Stimulated activated CD4-positive, alpha-beta T cell treated with anti-CD3 and anti-CD28 coated beads, Interleukin-15, amount 100 ng/mL, for 24 hours (primary cell): ENCODE data around the gene AHNAK2.

ENCODE experiments used
- DNase-seq: peaks from one replicate; pipeline ENCODE4 v3.0.0-alpha.2; 2020

The AHNAK2 gene

DNA sequence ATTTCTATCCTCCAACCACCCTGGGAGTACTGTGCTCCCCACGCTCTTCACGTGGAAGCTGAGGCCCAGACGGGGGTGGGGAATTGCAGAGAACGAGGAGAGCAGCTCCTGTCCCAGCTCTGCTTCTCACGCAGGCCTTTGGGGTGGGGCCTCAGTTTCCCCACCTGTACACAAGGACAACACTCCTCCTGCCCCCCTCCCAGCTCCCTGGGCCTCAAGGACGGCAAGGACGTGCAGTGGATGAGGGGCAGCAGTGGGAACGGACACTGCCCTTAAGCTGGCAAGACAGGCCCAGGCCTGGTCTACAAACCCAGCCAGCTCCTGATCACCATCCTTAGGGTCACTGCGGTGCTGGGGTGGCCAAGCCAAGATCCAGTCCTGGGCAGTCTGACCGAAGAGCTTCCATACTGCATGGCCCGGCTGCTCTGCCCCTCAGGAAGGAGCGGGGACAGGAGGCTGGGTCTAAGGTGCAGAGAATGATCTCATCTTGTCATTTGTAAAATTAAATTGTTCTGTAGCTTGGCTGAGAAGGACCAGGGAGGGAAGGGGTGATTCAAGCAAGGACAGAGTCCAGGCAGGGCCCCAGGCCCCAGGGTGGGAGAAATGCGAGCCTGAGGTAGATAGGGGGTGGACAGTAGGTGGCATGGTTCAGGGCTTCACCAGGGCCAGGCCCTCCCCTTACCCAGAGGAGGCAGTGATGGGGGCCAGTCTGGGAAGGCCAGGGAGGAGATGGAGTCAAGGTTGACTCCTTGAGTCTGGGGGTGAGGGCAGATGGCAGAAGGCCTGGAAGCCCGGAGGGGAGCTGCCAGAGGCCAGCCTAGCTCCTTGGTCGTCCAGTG, 6.1 kb upstream of the AHNAK2 start:
- DNase-seq = no peak

DNA sequence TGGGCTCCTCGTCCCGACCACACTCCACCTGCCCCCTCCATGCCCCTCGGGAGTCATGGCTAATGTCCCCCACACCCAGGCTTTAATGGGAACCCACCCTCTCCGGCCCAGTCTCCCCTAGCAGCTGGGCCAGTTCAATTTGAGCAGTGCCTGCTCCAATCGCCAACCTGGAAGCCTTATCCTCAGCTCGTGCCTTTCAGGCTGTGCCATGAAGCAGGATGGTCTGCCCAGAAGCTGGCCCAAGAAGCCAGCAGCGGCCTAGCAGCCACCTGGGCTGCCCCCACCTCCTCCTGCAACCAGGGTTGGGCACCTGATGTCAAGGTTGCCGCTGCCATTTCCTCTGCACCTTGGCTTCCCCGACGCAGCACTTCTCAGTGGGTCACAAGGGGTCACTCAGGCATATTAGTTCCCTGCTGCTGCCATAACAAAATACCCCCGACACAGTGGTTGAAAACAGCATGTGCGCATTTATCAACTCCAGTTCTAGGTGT, 5.1 kb upstream of the AHNAK2 start:
- no peak for DNase-seq

DNA sequence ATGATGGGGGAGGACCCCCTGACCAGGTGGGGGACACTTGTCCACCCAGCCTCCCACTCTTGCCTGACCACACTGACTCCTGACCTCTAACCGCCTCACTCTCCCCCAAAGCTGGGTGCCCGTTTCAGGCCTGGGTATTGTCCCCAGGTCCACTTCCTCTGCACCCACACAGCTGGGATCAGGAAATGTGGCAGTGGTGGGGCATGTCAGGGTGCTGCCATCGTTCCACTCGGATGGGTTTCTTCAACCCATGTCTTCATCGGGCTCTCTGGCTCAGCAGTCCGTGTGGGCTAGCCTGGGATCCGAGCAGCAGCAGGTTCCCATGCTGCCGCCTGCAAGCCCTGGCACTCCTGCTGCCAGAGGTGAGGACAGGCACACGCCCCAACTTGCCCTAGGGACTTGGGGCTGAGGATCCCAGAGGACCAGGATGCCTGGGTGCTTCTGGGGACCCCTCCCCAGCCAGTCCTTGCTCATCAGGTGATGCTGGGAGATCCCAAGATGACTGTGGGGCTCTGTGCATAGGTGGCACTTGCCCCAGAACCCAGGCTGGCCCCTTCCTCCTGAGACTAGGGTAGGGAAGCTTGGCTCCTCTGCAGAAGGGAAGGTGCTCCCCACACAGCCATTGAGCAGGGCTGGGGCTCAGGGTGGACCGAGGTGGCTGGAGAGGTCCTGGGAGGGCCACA, 4.5 kb upstream of the AHNAK2 start:
- DNase-seq = no peak

DNA sequence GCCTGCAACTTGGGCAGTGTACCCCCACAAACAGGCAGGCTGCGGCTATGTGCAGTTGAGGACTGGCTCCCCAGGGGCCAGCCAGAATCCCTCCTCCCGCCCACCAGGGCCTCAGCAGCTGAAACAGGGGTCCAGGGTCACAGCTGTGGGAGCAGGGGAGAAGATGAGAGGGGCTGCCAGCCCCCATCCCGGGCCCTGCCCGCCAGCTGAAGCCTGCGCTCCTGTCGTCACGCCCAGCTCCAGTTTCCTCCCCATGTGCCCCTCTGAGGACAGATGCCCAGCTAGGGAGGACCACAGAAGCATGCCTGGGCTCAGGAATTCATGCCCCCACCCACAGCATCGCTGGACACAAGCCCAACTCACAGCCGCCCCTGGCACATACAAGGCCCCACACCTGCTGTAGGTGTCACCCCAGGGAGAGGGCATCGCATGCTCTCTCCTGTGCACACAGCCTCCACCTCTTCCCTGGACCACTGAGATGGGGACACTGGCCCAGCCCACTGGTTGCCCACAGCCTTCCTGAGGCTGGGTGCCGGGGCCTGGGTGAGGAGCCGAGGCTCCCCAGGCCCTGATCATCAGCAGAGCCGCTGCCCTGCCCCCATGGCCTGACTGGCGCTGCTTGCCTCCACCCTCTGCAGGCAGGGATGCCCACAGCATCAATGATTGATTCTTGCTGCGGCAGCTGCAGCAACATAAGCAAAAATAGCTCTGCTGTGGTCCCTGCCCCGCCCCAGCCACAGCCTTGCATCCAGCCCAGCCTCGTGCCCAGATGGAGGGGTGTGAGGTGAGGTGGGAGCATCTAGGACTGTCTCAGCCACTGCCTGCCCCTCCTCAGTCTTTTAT, 3.7 kb upstream of the AHNAK2 start:
- DNase-seq = no peak

DNA sequence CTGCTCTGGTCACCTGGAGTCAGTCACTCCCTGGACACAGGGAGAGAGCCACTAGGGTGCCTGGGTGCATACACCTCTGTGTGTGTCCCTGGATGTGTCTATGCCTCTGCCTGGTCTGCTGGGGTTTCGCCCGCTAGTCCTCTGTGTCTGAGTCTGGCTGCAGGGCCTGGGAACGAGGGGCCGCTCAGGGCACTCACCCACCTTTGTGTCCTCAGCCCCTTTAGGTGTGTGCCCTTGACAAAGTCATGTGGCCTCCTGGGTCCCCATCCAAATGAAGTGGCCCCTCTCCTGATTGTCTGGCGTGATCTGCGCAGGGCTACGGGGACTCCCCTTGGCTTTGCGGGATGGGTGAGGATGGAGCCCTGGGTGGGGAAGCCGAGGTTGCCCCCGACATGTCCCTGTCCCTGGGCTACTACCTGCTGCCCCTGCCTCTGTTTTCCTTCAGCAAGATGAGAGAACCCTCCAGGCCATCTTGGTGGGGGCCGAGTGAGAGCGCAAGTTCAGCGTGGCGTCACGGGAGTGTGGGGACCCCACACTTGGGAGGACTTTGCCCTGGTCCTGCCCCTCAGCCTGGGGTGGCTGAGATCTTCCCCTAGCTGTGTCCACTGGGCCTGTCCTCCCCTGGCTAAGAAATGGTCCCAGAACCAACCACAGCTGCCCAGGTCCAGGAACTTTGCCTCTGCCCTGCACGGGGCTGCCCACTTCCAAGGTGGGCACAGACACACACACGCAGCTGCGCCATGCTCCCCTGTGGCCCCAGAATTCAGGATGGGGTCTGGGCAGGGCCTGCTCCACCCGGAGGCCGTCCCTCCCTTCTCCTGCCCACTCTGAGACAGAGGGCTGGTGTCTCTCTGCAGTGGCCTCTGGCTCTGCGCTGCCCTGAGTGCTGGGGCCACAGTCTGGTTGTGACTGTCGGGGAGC, 2.7 kb upstream of the AHNAK2 start:
- DNase-seq = no peak

DNA sequence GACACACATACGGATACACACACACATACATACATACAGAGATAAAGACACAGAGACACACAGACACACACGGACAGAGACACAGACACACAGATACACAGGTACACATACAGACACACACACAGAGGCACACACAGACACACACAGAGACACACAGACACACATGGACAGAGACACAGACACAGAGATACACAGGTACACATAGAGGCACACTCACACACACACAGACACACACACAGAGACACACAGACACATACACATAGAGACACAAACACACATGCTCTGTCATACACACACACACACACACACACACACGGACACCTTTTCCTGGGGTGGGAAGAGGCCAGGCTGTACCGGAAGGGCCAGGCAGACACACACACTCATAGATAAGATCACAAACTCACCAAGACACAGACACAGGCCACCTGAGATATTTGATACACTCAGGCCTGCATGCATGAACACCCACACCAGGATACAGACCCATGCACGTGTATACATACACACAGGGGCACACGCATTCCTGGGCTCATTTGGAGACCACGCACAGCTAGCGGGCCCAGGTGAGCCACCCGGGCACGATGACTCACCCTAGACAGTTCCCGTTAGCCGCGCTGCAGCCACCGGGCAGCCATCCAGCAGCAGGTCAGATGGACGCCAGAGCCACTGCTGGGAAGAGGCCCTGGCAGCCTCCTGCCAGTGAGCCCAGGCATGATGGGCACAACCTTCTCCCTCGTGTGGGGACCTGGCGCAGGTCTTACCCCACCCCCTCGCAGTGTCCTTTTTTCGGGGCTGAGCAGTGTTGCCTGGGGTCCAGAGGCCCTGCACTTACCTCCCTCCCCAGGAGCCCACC, 1.8 kb upstream of the AHNAK2 start:
- DNase-seq = no peak

DNA sequence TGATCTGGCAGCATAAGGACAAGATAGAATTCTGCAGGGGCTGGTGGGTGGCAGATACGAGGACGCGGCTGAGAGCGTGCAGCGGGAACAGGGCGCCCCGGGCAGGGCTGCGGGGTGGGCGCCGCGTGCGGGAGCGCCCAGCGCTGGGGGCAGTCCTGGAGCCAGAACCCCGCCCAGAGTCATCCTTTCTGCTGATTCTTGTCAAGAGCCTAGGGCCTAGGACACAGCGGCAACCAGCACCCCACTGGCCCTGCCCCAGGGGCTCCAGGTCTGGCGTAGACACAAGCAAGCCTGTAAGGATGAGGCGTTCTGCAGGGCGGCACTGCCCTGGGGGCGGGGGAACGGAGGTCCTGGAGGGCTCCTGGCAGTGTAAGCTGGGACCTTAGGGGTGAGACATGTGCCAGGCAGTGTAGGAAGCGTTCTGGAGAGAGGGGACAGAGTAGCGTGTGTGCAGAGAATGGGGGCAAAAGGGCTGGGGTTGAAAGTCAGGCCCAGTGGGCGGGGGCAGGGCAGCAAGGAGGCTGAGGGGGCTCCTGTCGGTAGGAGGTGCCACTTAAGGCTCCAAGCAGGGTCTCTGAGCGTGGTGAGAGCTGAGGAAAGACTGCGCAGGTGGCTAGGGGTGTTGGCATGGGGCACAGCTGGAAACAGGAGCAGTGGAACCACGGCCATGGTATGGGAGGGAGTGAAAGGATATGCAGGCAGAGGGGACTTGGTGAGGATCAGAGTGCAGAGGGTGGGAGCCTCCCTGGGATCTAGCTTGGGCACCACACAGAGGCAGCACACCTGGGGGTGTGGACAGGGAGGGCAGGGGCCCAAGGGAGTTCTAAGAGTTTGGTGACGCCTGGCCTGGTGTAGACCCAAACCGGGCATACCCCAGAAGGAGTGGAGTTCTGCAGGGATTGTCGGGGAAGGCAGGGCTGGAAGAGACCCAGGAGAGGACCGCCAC, 845 bp upstream of the AHNAK2 start:
- no peak for DNase-seq

DNA sequence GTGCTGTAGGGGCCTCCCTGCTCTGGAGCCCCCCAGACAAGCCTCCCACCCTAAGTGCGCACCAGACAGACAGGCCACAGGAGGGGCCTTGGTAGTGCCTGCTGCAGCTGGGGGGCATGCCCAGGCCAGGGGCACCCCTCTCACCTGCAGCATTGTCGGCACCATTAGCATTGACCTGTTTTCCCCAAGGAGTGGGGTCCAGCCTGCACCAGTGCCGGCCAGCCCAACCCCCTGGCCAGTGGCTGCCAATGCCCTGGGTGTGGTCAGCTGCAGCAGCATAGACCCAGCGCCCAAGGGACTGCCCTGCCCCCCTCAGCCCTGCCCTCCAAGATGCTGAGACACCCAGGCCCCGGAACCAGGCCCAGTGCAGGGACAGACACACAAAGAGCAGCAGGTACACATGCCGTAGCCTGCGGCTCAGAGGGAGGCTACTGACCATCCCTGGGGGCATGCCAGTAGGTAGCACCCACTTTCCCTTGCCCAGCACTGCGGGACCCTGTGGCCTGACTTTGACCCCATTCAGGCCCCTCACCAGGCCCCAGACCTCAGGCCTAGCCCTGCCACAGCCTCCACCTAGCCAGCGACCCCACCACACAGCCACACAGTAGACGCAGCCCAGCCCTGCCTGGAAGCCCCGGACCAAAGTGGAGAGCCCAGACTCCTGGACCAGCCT, 1.0 kb downstream of the AHNAK2 start:
- no peak for DNase-seq

DNA sequence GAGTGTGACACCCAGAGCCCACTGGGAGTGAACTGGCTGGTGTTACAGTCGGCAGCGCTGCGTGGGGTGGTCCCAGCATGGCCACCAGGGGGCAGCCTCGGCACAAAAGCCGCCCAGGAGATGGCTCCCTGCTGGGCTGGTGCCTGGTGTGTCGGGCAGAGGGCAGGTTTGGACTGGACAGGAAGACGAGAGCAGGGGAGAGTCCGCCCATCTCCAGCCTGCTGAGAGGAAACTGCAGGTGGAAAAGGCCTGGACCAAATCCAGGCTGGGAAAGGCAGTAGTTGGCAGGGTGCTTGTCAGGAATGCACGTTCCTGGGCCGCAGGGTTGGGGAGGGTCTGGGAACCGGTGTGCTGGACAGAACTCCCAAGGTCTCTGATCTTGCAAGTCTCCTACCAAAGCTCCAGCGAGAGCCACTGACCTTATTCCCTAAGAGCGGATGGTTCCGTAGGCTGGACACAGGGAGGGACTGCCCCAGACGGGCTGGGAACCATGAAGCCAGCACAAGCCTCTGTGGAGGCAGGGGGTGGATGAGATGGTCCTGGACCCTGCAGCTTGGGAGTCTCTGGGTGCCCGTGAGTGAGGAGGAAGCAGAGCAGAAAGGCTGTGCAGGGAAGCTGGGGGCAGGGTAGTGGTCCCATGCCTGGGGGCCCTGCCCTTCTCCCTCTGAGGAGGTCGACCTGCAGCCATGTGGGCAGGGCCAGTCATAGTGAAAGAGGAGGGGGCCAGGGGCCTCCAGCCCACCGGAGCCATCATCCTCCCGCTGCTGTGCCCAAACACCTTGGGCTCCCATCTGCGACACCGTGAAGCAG, 1.8 kb downstream of the AHNAK2 start:
- DNase-seq = peak; percentile 90

DNA sequence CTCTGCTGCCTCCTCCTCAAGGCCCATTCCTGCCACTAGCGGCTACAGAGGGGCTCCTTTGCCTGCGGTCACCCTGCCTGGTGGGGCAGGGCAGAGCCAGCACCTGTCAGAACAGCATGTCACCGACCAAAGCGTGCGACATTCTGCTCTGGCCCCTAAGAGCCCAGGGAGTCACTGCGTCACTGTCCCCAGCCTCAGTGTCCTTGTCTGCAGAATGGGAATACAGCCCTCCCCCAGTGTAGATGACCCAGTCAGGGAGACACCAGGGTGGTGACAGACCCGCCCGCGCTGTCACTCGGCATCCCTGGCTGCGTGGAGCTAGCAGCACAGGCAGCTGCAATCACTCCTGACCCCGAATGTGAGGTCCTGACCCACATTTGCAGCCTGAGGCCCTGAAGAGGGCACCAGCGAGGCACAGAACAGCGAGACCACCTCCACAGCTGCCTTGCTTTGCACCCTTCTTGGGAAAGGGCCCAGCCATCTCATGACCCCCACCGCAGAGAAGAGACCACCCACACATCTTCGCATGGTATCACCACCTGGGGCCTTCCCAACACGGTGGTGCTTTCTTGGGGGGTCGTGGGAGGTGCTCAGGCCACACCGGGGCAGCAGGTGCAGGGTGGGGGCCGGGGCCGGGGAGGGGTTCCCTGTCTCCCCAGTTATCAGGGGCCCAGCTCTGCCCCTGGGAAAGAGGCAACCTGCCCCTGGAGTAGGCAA, 2.5 kb downstream of the AHNAK2 start:
- DNase-seq = peak; percentile 27

DNA sequence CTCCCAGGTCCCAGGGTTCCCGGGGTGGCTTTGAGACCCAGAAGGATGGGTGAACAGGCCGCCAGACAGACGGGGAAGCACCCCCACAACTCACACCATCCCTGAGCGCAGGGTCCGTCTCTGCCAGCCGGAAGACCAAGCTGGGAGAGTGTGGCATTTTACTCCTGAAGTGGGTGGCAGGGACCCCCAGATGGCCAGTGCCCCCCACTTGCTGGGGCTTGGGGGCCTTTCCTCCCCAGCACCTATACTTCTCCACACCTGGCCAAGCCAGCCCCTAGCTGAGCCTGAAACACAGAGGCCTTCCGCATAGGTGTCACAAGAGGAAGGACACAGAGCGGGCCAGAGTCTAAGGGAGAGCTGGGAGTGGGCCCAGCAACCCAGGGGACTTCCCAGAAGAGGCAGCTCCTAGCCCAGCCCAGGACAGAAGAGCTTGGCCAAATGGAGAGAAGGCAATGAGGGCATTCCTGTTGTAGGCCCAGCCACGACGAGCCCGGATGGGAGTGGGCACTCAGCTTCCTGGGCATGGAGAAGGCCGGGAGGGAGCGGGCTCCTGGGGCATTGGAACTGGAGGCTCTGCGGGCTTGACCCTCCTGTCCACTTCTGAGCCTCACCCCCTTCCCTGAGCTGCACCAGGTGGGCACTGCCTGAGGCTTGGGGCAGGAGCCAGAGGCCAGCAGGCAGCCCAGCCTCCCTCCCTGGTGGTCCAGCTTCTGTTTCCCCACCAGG, 3.3 kb downstream of the AHNAK2 start:
- no peak for DNase-seq

DNA sequence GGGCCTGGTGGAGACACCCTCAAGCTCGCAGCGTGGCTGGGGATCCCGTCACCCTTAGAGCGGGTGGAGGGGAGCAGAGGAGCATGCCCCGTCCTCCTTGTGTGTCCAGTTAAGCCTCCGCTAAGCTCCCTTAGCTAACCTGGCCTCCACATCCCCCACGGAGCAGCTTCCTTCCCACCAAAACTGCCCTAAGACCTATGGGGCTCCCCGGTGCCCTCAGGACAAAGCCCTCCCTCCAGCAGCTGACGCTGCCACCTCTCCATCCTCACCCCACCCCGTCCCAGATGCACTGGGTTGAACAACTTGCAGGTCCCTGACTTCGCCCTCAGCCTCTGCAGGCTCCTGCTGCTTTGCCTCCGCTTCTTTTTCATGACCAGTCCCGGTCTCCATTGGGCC, 4.0 kb downstream of the AHNAK2 start:
- no peak for DNase-seq

DNA sequence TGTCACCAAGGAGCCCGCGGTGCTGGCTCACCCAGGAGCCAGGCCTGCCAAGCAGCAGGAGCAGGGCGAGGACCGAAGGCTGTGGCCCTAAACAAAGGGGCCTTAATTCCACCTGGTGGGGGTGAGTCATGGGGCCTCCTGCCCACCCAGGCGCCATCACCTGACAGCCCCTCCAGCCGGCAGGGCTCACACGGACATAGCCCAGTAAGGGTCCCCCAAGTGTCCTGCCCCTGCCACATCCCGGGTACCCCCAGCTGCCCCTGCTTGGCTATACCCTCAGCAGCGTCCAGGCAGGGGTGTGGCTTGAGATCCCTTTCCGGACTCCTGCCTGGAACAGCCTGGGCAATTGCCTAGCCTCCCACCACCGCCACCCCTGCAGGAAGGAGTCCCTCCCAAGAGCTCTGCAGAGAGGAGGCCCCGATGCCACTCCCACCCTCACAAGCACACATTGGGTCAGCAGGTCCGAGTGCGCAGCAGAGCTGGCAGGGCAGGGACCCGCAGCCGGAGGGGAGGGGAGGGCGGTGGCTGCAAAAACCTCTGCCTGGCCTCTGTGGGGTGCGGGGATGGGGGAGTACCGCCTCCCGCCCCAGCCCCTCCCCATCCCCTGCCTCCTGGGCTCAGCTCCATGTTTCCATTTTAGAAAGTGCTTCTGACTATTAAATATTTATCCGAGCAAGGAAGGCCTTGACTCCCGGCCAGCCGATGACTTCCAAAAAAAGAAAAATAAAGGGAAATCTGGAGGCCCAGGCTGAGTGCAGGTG, 4.6 kb downstream of the AHNAK2 start:
- DNase-seq = no peak

DNA sequence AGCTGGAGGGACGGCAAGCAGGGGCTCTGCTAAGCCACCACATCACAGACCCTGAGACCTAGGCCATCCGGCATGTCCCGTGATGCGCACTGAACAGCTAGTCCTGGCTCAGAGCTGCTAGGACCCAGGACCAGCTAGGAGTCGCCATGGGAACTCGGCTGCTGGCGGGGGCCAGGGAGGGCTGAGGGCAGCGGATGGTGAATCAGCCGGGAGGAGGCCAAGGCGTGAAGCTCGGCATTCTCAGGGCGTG, 5.1 kb downstream of the AHNAK2 start:
- DNase-seq = no peak

DNA sequence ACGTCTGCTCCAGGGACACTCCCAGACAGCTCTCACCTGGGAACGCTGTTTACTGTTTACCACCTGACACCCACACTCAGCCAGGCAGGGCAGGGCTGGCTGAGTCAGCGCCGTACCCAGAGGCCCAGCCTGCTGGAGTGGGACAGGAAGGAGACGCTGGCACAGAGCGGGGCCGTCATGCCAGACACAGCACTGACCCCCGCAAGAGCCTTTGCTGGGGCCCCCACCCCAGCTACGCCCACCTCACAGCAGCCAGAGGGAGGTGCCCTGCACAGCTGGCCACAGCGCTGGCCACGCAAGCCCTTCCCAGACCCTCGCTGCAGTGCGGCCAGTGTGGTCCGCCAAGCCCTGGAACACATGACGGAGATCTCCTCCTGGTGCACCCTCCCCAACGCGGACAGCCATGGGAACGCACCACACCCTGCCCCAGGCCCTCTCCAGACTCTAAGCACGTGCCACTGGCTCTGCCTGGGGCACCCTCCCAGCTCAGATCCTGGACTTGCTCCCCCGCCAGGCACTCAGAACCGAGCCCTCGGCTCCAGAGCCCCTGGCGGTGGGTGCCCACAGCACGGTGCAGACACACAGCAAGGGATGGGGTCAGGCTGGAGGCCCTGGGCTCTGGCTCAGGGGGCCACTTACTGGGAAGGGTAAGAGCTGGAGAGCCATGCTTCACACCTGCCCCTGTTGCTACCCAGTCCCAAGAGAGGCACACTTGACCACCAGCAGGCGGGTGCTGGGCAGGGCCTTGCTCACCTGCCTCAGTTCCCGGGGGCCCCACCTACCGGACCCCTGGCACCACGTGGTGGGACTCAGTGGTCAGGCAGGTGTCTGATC, 5.7 kb downstream of the AHNAK2 start:
- no peak for DNase-seq
